Chondrocyte (in vitro differentiated cells): ENCODE measurements around the gene BPIFB2. TPM values are rescaled to one million over a fixed set of nuclear protein-coding genes. Genes with fewer than 3 reads are reported as not detected.

Experiments
- DNase-seq: peaks from one replicate; pipeline ENCODE4 v3.0.0; 2021; ENCODE audit warnings: mixed read lengths, low spot score
- H3K27ac Mint-ChIP-seq: one replicate; pipeline ENCODE4 v1.8.0; 2021; ENCODE audit warnings: mild to moderate bottlenecking, moderate library complexity, mixed read lengths; ENCODE audit not compliant: unreplicated experiment
- H3K27me3 Mint-ChIP-seq: 2 replicates; pipeline ENCODE4 v1.8.0; 2021; ENCODE audit warnings: low read depth, mixed read lengths
- H3K36me3 Mint-ChIP-seq: 2 replicates; pipeline ENCODE4 v1.8.0; 2021; ENCODE audit warnings: low read depth, mixed read lengths
- H3K4me1 Mint-ChIP-seq: 2 replicates; pipeline ENCODE4 v1.8.0; 2021; ENCODE audit warnings: low read depth, mild to moderate bottlenecking, mixed read lengths
- H3K4me3 Mint-ChIP-seq: one replicate; pipeline ENCODE4 v1.8.0; 2021; ENCODE audit warnings: mild to moderate bottlenecking, moderate library complexity, mixed read lengths; ENCODE audit not compliant: unreplicated experiment
- H3K9me3 Mint-ChIP-seq: 2 replicates; pipeline ENCODE4 v1.8.0; 2021; ENCODE audit warnings: low read depth, mixed read lengths
- total RNA-seq: library from RNA; stranded (reverse); gene quantifications from 3 replicates; pipeline ENCODE4 v1.2.1, GENCODE V29; 2021
- TF ChIP-seq, protein P1 (sequence below): fragments of 200-600 bp; sonication (generic); IDR thresholded peaks from 2 replicates; pipeline ENCODE4 v1.5.0; 2021; ENCODE audit warnings: antibody characterized with exemption, mild to moderate bottlenecking, moderate library complexity

Gene BPIFB2
- total RNA-seq, 1 donor from 2014 or later: not detected

DNA sequence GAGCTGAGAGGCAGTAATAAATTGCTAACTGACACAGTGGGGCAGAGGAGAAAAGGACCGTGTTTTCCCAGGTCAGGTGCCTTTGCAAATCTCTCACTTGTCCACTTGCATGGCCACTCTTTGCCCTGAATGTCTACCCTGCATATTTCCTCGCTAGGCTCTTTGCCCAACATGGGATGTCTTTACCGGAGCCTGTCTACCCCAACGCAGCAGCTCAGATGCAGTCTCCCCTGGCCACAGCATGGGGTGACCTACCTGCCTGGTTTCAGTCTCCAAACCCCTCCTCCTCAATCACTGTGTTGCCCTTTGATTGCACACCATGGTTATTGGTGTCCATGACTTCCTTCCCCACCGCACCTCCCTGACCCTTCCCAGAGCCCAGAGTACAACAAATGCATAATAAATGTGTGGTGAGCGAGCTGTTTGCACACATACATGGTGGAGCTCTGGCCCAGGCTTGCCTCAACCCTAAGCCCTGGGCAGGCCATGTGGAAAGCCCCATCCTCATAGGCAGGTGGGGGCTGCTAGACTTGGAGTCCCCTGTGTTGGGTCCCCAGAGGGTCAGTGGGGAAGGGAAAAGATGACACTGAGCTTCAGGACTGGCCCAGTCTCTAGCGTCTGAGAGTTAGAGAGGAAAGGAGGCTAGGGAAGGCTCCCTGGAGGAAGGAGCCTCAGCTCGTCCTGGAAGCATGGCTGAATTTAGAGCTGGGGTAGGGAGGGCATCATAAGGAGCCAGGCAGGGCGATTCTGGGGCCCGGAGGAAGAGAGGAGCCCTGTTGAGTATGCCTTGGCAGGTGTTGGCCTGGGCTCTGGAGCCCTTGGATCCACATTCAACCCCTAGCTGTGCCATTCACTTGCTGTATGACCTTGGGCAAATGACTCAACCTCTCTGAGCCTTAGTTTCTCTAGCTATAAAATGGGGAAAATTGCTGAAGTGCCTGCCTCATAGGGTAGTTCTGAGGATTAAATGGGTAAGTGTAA is 19.6 kb downstream of the BPIFB2 start:
- TF ChIP-seq, protein P1, sequence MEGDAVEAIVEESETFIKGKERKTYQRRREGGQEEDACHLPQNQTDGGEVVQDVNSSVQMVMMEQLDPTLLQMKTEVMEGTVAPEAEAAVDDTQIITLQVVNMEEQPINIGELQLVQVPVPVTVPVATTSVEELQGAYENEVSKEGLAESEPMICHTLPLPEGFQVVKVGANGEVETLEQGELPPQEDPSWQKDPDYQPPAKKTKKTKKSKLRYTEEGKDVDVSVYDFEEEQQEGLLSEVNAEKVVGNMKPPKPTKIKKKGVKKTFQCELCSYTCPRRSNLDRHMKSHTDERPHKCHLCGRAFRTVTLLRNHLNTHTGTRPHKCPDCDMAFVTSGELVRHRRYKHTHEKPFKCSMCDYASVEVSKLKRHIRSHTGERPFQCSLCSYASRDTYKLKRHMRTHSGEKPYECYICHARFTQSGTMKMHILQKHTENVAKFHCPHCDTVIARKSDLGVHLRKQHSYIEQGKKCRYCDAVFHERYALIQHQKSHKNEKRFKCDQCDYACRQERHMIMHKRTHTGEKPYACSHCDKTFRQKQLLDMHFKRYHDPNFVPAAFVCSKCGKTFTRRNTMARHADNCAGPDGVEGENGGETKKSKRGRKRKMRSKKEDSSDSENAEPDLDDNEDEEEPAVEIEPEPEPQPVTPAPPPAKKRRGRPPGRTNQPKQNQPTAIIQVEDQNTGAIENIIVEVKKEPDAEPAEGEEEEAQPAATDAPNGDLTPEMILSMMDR: no peak
- Mint-ChIP-seq H3K36me3 (no peaks in the 10 kb centered on the region), H3K4me1 (no peaks in the 10 kb centered on the region), H3K27me3 (peaks cover 25% of the 10 kb centered on the region), H3K27ac (no peak overlapping the region), H3K4me3 (no peak overlapping the region), H3K9me3 (no peaks in the 10 kb centered on the region)
- DNase-seq: no peak

DNA sequence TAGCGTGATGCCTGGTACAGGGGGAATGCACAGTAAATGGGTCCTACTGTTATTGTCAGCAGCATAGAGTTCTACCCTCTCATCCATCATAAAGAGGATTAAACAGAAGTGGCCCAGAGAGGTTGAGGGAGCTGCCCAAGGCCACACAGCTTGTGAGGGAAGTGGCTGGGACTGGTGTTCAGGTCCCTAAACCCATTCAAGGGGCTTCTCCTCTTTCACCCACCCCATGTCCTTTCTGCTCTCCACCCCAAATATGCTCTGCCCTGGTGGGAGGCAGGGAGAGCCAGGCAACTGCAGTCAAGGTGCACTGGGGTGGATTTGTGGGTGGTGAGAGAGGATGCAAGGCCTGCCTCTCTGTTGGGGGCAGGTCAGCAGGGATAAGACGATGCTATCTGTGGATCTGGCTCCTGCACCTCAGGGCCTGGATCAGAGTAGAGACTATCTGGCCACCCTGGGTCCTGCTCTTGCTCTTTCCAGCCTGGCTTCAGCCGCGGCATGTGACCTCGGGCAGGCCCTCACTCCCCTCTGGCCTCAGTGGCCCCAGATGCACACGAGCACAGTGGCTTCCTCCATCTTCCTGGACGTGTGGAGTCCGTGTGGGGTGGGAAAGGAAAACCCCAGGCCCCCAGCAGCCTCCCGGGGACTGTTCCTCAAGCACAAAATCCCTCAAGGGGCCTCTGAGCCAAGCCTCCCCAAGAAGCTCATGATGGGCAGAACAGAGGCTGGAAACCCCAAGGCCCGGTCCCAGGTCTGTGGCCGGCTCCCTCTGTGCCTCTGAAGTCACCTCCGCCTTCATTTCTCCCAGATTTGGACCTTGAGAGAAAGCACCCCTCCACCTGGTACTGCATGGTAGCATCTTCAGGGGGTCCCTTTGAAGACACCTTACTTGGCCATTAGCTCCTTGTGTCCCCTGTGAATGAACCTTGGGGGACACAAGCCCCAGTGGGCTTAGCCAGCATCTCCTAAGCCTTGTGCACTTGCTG is 20.6 kb downstream of the BPIFB2 start:
- TF ChIP-seq, protein P1: no peak
- Mint-ChIP-seq H3K36me3 (no peaks in the 10 kb centered on the region), H3K27me3 (peaks cover 30% of the 10 kb centered on the region), H3K4me1 (no peaks in the 10 kb centered on the region), H3K4me3 (no peak overlapping the region), H3K9me3 (peaks cover under 1% of the 10 kb centered on the region), H3K27ac (no peak overlapping the region)
- DNase-seq: no peak

DNA sequence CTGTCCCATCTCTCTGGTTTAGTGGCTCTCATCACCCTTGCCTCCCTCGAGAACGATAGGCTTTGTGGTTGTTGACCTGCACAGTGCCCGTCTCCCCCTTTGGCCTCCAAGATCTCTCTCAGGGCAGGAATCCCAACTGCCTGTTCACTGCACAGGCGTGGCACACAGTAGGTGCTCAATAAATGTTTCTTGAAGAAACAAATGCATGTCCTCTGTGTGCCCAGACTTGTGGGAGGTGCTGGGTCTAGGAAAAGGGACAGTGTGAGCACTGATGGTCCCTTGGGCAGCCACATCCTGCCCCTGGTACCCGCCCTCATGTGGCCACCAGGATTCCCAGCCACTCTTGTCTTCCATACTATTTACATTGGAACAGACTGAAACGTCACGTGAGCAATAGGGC is 21.4 kb downstream of the BPIFB2 start:
- Mint-ChIP-seq H3K27me3 (peaks cover 30% of the 10 kb centered on the region), H3K4me3 (no peak overlapping the region), H3K36me3 (no peaks in the 10 kb centered on the region), H3K27ac (no peak overlapping the region), H3K4me1 (no peaks in the 10 kb centered on the region), H3K9me3 (peaks cover 4% of the 10 kb centered on the region)
- DNase-seq: no peak
- TF ChIP-seq, protein P1: no peak

DNA sequence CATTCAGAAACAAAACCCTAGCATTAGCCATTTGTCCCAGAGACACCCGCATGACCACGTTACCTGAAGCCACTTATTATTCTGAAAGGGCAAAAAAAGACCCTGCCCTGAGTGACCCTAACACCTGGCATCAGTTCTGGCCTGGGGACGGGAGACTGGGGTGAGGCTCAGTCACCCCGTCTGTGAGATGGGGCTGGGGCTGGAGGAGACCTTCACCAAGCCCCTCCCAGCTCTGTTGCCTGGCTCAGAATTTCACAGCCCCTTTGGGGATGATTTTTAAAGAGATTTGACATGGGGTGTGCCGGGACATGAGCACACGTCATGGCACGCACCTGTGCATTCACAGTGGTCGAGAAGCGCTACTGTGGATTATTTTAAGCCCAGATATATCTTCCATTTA is 22.6 kb downstream of the BPIFB2 start:
- no peak for DNase-seq
- no peak overlapping the region for H3K27ac Mint-ChIP-seq
- H3K9me3 Mint-ChIP-seq: peaks cover 4% of the 10 kb centered on the region
- H3K27me3 Mint-ChIP-seq: peaks cover 32% of the 10 kb centered on the region
- no peaks in the 10 kb centered on the region for H3K4me1 Mint-ChIP-seq
- TF ChIP-seq, protein P1: no peak
- H3K4me3 Mint-ChIP-seq: no peak overlapping the region
- H3K36me3 Mint-ChIP-seq: no peaks in the 10 kb centered on the region

DNA sequence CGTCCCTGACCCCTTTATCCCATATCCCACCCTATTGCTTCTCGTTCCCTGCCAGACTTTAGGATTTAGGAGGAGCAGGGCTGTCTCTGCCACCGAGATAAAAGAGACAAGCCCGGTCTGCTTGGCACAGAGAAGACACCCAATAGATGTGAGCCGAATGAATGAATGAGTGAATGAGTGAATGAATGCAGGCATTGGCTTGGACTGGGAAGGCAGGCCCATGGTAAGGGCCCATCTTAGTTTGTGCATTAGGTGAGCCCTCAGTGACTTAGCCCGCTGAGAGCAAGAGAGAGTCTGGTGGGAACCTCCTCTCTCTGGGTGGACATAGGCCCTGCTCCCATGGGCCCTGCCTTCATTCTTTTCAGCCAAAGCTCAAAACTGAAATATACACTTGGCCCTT is 23.1 kb downstream of the BPIFB2 start:
- TF ChIP-seq, protein P1: no peak
- Mint-ChIP-seq H3K27ac (no peak overlapping the region), H3K9me3 (peaks cover 4% of the 10 kb centered on the region), H3K4me3 (no peak overlapping the region), H3K4me1 (no peaks in the 10 kb centered on the region), H3K27me3 (peaks cover 32% of the 10 kb centered on the region), H3K36me3 (no peaks in the 10 kb centered on the region)
- DNase-seq: no peak
